Left renal cortex interstitium (tissue), 4 donors: Measurements from ENCODE around the gene C12orf54. TPM values are rescaled to one million over a fixed set of nuclear protein-coding genes. Genes with fewer than 3 reads are reported as not detected.
"Not testable (repeated sequence)": the region's sequence is repeated elsewhere in the genome, so short reads cannot be mapped to it uniquely, and the experiment has no call there.

Experiments
- DNase-seq, 4 donors: peaks; one replicate each; pipeline ENCODE4 v3.0.0-alpha.2; 2013; ENCODE audit warnings: low read depth in 4 of 4, low spot score in 2 of 4, missing footprints in 1 of 4
- polyA plus RNA-seq, 4 donors: library from polyadenylated mRNA; unstranded; fragments of 120-200 nt; gene quantifications; one replicate each; pipeline ENCODE4 v1.2.1, GENCODE V29; 2013; ENCODE audit not compliant: insufficient read length in 4 of 4

Gene C12orf54
- under 1 TPM; 0.21 to 0.77 (median 0.45) TPM for polyA plus RNA-seq

GRCh38 chr12:48482198-48482597 lies at the start of gene C12orf54:
Gene C12orf54 (plus strand): TSS chr12:48482498. CDS start chr12:48483297, 799 bp downstream.
- no peak for DNase-seq

GRCh38 chr12:48434016-48434415 lies 48.3 kb upstream of the C12orf54 start:
- DNase-seq, result not testable (repeated sequence)

- DNase-seq, result no peak
Observed at GRCh38 chr12:48441069-48441468, 41.2 kb upstream of the C12orf54 start.

- DNase-seq, result no peak
Observed at GRCh38 chr12:48442179-48442847, 40.0 kb upstream of the C12orf54 start.

GRCh38 chr12:48445538-48445937 lies 36.8 kb upstream of the C12orf54 start:
- no peak for DNase-seq

GRCh38 chr12:48446161-48446776 lies 36.0 kb upstream of the C12orf54 start:
- DNase-seq, result no peak

GRCh38 chr12:48447755-48448154 lies 34.5 kb upstream of the C12orf54 start:
- no peak for DNase-seq

- DNase-seq, result no peak
Observed at GRCh38 chr12:48451372-48451771, 30.9 kb upstream of the C12orf54 start.

- DNase-seq, result not testable (repeated sequence)
Observed at GRCh38 chr12:48452961-48453360, 29.3 kb upstream of the C12orf54 start.

GRCh38 chr12:48454667-48455066 lies 27.6 kb upstream of the C12orf54 start:
- no peak for DNase-seq

GRCh38 chr12:48455116-48455515 lies 27.2 kb upstream of the C12orf54 start:
- DNase-seq, result no peak

GRCh38 chr12:48459259-48459658 lies 23.0 kb upstream of the C12orf54 start:
- no peak for DNase-seq

- not testable (repeated sequence) for DNase-seq
Observed at GRCh38 chr12:48469027-48469426, 13.3 kb upstream of the C12orf54 start.

- DNase-seq, result no peak
Observed at GRCh38 chr12:48472259-48472658, 10.0 kb upstream of the C12orf54 start, which contains the start of gene ANP32D. Gene ANP32D (plus strand): TSS chr12:48472559. CDS start chr12:48472665, 106 bp downstream.

GRCh38 chr12:48473061-48473460 lies 9.2 kb upstream of the C12orf54 start:
- no peak for DNase-seq

GRCh38 chr12:48474497-48474896 lies 7.8 kb upstream of the C12orf54 start:
- DNase-seq, result not testable (repeated sequence)

GRCh38 chr12:48482930-48483329 lies 632 bp downstream of the C12orf54 start:
- DNase-seq, result no peak

- no peak for DNase-seq
Observed at GRCh38 chr12:48486261-48486660, 4.0 kb downstream of the C12orf54 start.

- DNase-seq, result no peak
Observed at GRCh38 chr12:48486679-48487078, 4.4 kb downstream of the C12orf54 start.

GRCh38 chr12:48489012-48489411 lies 6.7 kb downstream of the C12orf54 start:
- DNase-seq, result no peak

GRCh38 chr12:48489456-48489855 lies 7.2 kb downstream of the C12orf54 start:
- DNase-seq, result not testable (repeated sequence)

- not testable (repeated sequence) for DNase-seq
Observed at GRCh38 chr12:48500281-48500680, 18.0 kb downstream of the C12orf54 start.
